GM23338 (cell line): Measurements from ENCODE around the gene GBF1.

Experiments
- EZH2 ChIP-seq: fragments of 200-600 bp; sonication (generic); IDR thresholded peaks from one replicate; pipeline ENCODE4 v1.8.0; 2017; ENCODE audit warnings: antibody characterized with exemption, mild to moderate bottlenecking, low read depth; ENCODE audit not compliant: unreplicated experiment
- EZH2phosphoT487 ChIP-seq: fragments of 200-600 bp; sonication (generic); IDR thresholded peaks from one replicate; pipeline ENCODE4 v1.8.1; 2018; ENCODE audit warnings: antibody characterized with exemption; ENCODE audit not compliant: unreplicated experiment
- JUNB ChIP-seq: IDR thresholded peaks from one replicate; pipeline ENCODE4 v1.6.1; 2016; ENCODE audit warnings: antibody characterized with exemption; ENCODE audit not compliant: unreplicated experiment
- POLR2AphosphoS5 ChIP-seq: IDR thresholded peaks from 2 replicates; pipeline ENCODE4 v1.6.1; 2016; ENCODE audit warnings: antibody characterized with exemption, low read depth
- ZNF114 ChIP-seq: fragments of 250-450 bp; sonication (Bioruptor Pico); IDR thresholded peaks from 2 replicates; pipeline ENCODE4 v1.5.0; 2020; ENCODE audit warnings: mild to moderate bottlenecking, moderate library complexity
- TF ChIP-seq, protein P1 (sequence below), 2 experiments: fragments of 200-600 bp in 1 of 2; sonication (generic) in 1 of 2; conservative IDR thresholded peaks; 2 replicates each; pipeline versions ENCODE4 v1.5.1 to v1.6.1; 2016 to 2017; ENCODE audit warnings: antibody characterized with exemption in 2 of 2, low read depth in 2 of 2, mild to moderate bottlenecking in 2 of 2, moderate library complexity in 1 of 2
- TF ChIP-seq, protein P2 (sequence below): IDR thresholded peaks from one replicate; pipeline ENCODE4 v1.6.1; 2018; ENCODE audit warnings: antibody characterized with exemption; ENCODE audit not compliant: unreplicated experiment

GRCh38 chr10:102397222-102398171 lies 152.2 kb downstream of the GBF1 start:
- TF ChIP-seq EZH2phosphoT487 (no peak), EZH2 (no peak), ZNF114 (CRISPR knock-in tag) (no peak), POLR2AphosphoS5 (no peak), JUNB (no peak)
- TF ChIP-seq, protein P1, sequence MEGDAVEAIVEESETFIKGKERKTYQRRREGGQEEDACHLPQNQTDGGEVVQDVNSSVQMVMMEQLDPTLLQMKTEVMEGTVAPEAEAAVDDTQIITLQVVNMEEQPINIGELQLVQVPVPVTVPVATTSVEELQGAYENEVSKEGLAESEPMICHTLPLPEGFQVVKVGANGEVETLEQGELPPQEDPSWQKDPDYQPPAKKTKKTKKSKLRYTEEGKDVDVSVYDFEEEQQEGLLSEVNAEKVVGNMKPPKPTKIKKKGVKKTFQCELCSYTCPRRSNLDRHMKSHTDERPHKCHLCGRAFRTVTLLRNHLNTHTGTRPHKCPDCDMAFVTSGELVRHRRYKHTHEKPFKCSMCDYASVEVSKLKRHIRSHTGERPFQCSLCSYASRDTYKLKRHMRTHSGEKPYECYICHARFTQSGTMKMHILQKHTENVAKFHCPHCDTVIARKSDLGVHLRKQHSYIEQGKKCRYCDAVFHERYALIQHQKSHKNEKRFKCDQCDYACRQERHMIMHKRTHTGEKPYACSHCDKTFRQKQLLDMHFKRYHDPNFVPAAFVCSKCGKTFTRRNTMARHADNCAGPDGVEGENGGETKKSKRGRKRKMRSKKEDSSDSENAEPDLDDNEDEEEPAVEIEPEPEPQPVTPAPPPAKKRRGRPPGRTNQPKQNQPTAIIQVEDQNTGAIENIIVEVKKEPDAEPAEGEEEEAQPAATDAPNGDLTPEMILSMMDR (conservative IDR thresholded peaks at IDR 0.05; ENCODE audit: low read depth in 2 of 2): no peak
- TF ChIP-seq, protein P2, sequence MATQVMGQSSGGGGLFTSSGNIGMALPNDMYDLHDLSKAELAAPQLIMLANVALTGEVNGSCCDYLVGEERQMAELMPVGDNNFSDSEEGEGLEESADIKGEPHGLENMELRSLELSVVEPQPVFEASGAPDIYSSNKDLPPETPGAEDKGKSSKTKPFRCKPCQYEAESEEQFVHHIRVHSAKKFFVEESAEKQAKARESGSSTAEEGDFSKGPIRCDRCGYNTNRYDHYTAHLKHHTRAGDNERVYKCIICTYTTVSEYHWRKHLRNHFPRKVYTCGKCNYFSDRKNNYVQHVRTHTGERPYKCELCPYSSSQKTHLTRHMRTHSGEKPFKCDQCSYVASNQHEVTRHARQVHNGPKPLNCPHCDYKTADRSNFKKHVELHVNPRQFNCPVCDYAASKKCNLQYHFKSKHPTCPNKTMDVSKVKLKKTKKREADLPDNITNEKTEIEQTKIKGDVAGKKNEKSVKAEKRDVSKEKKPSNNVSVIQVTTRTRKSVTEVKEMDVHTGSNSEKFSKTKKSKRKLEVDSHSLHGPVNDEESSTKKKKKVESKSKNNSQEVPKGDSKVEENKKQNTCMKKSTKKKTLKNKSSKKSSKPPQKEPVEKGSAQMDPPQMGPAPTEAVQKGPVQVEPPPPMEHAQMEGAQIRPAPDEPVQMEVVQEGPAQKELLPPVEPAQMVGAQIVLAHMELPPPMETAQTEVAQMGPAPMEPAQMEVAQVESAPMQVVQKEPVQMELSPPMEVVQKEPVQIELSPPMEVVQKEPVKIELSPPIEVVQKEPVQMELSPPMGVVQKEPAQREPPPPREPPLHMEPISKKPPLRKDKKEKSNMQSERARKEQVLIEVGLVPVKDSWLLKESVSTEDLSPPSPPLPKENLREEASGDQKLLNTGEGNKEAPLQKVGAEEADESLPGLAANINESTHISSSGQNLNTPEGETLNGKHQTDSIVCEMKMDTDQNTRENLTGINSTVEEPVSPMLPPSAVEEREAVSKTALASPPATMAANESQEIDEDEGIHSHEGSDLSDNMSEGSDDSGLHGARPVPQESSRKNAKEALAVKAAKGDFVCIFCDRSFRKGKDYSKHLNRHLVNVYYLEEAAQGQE: no peak
